ENCODE results near the gene YJEFN3.

YJEFN3 gene

GRCh38 chr19:19524053-19524452 is 4.7 kb upstream of the YJEFN3 start:
- no peak for DNase-seq (ENCODE audit: low read depth)

- DNase-seq (ENCODE audit: low read depth) = no peak
Measured at GRCh38 chr19:19525611-19526380, 2.9 kb upstream of the YJEFN3 start.

DNA sequence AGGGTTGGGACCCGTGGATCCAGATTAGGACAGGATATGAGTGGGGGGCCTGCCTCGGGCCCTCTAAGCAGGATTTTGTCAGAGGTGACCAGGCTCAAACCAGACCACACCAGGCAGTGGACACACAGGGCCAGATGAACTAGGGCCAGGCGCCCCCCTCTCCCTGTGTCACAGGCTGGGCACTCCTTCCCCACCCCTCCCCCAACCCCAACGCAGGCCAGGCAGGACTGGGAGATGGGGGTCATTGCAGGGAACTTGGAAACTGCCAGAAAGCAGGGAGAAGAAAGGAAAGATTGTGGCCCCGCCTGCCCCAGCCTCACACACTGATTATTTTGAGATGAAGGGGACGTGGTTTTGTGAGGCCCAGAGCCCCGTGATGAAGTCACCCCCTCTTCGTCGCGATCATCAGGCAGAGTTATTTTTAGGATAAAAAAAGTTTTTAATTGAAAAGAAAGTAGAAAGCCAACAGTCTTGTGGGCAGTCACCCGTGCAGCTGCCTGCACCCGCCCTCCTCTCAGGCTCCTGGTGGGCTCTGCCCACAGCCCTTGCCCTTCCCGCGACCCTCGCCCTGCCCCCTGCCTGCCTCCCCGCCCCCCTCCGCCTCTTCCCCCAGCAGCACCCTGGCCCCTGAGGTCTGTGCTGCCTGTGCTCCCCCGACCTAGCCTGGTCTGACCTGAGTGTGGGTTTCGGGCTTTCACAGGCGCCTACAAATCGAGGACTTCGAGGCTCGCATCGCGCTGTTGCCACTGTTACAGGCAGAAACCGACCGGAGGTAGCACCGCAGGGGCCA is 1.9 kb upstream of the YJEFN3 start:
- no peak for DNase-seq (ENCODE audit: low read depth)

DNA sequence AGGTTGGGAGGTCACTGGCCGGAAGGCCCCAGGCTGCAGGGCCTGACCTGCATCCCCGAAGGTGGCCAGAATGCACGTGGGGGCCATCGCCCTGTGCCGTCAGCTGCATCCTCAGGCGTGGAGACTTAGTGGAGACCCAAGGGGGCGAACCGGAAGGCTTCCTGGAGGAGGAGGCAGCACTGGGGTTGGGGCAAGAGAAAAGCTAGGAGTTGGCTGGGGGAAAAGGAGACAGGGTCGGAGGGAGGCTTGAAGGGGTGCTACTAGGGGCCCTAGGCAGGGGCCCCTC is 1.4 kb upstream of the YJEFN3 start:
- DNase-seq (ENCODE audit: low read depth) = no peak

DNA sequence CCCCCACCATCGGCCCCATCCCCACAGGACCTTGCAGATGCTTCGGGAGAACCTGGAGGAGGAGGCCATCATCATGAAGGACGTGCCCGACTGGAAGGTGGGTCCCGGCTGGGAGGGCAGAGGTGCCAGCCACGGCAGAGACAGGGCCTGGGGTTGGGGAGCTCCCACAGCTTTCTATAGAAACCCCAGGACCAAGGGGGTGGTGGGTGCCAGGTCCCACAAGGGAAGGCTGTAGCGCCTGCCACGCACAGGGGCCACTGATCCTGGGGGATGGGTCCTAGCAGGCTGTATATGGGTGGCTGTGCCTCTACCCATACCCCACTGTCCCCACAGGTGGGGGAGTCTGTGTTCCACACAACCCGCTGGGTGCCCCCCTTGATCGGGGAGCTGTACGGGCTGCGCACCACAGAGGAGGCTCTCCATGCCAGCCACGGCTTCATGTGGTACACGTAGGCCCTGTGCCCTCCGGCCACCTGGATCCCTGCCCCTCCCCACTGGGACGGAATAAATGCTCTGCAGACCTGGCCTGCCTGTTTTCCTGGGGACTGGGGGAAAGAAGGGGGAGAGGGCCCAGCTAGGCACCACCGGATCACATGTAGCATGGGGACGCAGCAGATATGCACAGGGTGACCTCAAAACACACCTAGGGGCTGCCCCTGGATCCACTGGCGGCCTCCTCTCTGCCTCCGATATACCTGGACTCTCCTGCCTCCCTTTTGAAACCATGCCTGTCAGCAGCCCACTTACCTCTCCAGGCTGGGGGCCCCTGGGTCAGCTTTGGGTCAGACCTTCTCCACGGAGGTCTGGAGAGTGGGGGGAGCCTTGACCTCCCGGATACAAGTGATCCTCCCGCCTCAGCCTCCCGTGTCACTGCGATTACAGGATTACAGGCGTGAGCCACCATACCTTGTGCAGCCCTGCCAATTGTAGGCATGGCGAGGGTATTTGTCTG is 761 bp upstream of the YJEFN3 start:
- DNase-seq (ENCODE audit: low read depth) = no peak

DNA sequence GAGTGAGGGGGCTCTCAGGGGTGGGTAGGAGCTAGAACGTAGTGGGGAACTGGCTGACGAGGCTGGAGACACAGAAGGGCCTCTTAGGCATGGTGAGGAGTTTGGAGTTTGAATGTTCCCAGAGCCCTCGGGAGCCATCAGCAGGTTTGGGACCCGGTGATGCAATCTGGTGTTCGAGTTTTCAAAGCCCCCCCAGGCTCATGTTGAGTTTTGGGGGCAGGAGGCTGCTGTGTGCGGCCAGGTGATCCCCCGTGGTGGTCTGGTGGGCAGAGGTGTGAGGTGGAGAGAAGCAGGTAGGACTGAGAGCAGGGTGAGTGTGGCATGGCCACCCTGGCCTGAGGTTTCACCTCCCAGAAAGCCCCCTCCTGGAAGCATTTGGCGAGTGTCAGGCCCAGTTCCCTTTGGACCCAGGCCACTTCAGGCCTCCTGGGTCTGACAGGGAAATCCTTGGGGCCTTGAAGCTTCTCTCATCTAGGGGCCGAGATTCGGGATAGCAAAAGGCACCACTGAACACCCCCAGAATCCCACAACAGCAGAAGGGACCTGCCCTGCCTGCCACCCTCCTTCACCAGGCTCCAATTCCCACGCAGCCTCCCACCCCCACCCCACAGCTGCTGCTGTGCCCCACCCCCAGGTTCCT is 1.2 kb downstream of the YJEFN3 start:
- no peak for DNase-seq (ENCODE audit: low read depth)

GRCh38 chr19:19530423-19530804 is 1.7 kb downstream of the YJEFN3 start:
- no peak for DNase-seq (ENCODE audit: low read depth)

DNA sequence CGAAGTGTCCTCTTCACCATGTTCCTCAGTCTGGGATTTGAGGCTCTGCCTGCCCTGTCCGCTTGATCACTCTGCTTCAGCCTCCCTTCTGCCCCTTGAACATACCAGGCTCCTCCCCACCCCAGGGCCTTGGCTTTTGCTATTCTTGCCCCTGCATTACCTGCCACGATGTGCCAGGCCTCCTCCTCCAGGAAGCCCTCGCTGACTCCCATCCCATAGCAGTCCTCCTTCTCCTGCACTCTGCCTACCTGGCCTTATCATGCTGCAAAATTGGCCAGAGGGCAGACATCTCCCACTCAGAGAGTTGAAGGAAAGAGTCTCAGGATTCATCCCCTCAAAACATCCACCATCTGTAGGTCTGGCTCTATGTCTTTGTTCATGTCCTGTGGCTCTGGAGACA is 2.2 kb downstream of the YJEFN3 start:
- DNase-seq (ENCODE audit: low read depth) = no peak

- peak; percentile 72 for DNase-seq (ENCODE audit: low read depth)
Measured at GRCh38 chr19:19531951-19532805, 3.5 kb downstream of the YJEFN3 start.

DNA sequence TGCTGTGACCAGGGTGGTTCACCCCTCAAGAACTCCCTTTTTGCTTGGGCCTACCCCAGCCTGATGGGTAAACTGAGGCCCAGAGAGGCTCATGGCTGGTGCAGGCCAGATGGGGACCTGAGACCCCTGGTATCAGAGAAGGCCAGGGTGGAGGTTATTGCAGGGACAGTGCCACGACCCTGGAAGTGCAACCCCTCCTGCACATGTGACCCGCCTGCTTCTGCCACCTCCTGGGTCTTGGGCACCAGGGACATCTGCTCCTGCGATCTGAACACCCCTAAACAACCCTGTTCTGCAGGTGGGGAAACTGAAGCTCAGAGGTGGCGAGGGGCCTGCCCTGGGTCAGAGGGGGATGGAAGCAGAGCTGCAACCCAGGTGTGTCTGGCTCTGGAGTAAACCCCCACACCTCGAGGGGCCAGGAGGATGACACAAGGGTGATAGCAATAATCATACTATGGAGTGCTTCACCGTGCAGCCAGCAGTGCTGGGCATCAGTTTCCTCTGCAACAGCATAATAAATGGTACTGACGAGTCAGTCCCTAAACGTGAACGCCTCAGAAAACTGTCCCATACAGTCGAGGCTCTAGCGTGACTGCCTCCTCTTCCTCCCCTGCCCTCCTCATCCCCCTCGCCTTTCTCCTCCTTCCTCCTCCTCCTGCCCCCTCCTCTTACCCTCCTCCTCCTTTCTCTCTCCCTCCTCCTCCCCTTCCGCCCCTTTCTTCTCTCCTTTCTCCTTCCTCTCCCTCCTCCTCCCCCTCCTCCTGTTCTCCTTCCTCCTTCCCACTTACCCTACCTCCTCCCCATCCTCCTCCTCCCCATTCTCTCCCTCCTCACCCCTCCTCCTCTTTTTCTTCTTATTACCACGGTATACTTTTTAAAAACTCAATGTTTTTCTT is 4.3 kb downstream of the YJEFN3 start:
- no peak for DNase-seq (ENCODE audit: low read depth)

DNA sequence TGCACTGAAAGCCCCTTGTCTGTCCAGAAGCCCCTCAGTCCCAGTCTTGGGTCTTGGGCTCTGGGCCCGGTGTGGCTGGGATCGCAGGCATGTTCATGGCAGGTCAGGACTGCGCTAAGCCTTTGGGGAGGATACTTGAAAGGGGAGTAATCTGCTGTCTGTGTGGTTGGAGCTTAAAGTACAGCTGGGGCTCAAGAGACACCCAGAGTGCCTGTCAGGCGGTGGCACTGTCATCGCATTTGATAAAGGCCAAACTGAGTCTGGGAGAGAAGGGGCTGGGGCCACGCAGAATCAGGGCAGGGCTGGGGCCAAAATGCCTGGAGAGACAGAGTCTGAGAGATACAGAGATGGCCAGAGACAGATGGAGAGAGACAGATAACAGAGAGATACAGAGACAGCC is 5.1 kb downstream of the YJEFN3 start:
- no peak for DNase-seq (ENCODE audit: low read depth)

GRCh38 chr19:19534556-19535265 is 6.0 kb downstream of the YJEFN3 start:
- DNase-seq (ENCODE audit: low read depth) = no peak

DNA sequence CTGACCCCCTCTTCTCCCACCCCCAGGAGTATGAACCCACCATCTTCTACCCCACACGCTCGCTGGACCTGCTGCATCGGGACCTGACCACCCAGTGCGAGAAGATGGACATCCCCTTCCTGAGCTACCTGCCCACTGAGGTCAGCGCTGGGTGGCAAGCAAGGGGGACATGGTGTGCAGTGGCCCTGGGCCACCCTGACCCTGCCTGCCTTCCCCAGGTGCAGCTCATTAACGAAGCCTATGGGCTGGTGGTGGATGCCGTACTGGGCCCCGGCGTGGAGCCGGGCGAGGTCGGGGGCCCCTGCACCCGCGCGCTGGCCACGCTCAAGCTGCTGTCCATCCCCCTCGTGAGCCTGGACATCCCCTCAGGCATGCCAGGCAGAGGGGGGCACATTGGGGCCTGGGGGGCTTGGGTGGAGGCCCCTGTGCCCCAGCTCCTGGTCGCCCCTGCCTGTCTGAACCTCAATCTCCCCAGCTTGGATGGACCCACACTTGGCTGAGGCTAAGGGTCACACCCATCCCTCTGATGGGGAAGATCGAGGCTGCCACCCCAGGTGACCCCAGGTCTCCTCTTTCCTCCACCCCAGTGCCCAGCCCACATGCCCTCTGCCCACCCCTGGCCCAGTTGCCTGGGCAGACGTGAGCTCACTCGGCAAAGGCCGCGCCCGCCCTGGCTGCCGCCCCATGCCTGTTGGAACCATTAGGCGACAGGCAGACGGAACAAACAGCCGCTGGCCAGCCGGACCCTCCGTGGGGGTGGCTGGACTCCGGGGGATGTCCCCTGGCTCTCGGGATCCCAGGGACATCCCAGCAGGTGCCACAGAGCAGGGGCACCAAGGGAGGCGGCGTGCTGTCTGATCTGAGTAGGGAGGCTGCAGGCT is 6.8 kb downstream of the YJEFN3 start:
- no peak for DNase-seq (ENCODE audit: low read depth)

DNA sequence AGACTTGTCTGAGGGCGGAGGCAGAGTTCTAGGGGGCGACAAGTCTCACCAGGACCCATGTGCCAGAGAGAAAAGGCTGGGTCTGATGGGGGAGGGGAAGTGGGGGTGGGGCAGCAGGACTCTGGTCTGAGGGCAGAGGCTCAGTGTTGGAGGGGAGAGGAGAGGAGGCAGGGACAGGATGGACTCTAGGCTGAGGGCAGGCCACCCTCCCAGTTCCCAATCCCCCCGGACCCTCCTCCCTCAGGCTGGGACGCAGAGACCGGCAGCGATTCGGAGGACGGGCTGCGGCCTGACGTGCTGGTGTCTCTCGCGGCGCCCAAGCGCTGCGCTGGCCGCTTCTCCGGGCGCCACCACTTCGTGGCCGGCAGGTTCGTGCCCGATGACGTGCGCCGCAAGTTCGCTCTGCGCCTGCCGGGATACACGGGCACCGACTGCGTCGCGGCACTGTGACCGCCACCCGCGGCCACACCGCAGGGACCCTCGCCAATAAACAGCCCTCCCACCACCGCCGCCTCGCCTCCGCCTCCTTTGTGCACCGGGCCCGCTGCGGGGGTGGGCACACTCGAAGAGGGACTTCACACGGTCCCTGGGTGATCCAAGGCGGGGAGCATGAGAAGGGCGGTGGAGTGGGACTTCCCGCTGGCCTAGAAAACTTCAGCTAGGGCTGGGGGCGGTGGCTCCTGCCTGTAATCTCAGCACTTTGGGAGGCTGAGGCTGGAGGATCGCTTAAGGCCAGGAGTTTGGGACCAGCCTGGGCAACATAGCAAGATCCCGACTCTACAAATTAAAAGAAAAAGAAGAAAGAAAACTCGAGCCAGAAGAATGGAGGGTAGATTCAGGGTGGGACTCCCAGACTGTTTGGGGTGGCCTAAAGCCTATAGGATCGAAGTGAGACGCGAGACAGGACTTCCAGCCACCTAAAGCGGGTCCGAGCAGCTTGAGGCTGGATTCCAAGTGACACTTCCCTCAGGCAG is 8.7 kb downstream of the YJEFN3 start:
- DNase-seq (ENCODE audit: low read depth) = no peak

DNA sequence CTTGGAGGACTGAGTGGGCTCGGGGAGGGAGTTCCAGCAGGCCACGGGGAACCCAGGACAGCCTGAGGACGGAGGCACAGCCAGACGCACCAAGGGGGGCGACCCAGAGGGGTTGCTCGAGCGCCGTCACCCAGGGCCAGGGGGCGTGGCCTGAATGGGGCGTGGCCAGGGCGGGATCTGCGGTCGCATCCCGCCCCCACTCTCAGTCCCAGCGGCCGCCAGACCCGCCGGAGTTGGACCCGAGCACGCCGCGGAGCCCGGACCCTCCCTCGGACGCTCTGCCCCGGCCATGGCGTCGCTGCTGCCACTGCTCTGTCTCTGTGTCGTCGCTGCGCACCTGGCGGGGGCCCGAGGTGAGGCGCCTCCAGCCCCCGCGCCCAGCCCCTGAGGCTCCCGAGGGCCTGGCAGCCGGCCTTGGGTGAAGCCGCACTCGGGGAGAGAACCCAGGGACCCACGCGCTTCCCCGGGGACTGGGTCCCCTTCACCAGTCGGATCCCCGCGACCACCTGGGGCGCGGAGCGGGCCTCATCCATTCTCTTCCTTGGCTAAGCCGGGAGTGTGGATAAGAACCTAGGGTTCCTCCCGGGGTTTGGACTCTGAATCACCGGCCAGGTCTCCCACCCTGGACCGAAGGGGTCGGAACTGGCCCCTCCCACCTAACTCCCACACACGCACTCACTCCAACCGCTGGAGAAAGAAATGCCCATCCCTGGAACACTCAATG is 9.5 kb downstream of the YJEFN3 start, which contains the start of gene CILP2:
Gene CILP2, plus strand, starts transcription at position 205 of the 724 bp plus-strand sequence. Its CDS starts 85 bp downstream, at position 290.
- DNase-seq (ENCODE audit: low read depth) = no peak

GRCh38 chr19:19538785-19539166 is 10.1 kb downstream of the YJEFN3 start:
- no peak for DNase-seq (ENCODE audit: low read depth)

GRCh38 chr19:19539698-19540063 is 11.0 kb downstream of the YJEFN3 start:
- no peak for DNase-seq (ENCODE audit: low read depth)
